Gastroesophageal sphincter (tissue), 4 donors: Measurements from ENCODE around the gene TBC1D9. TPM values are rescaled to one million over a fixed set of nuclear protein-coding genes. Genes with fewer than 3 reads are reported as not detected.

Experiments used
- ATAC-seq: fragments of 150-250 bp; one replicate; pipeline ENCODE4 v1.9.1; 2016; ENCODE audit warnings: mild to moderate bottlenecking, moderate library complexity
- H3K27ac ChIP-seq, 4 donors: fragments of 200-600 bp; sonication (generic) in 3 of 4; 1 replicate in 3 of 4; 2 replicates in 1 of 4; pipeline ENCODE4 v1.5.1; 2016 to 2019
- H3K27me3 ChIP-seq: fragments of 200-600 bp; sonication (generic); one replicate; pipeline ENCODE4 v1.5.1; 2019
- H3K36me3 ChIP-seq, 2 donors: fragments of 200-600 bp; sonication (generic); one replicate each; pipeline ENCODE4 v1.5.1; 2019; ENCODE audit warnings: control low read depth in 1 of 2
- H3K4me1 ChIP-seq, 3 donors: fragments of 200-600 bp; sonication (generic); 1 replicate in 2 of 3; 2 replicates in 1 of 3; pipeline ENCODE4 v1.5.1; 2016 to 2019; ENCODE audit warnings: control low read depth in 2 of 3
- H3K4me3 ChIP-seq, 2 donors: fragments of 200-600 bp; sonication (generic); one replicate each; pipeline ENCODE4 v1.5.1; 2019; ENCODE audit warnings: mild to moderate bottlenecking in 1 of 2, moderate library complexity in 1 of 2
- H3K9me3 ChIP-seq, 3 donors: fragments of 200-600 bp; sonication (generic); one replicate each; pipeline ENCODE4 v1.5.1; 2017 to 2019; ENCODE audit warnings: control low read depth in 2 of 3
- EP300 ChIP-seq: sonication (generic); formaldehyde crosslinking; IDR thresholded peaks from one replicate; pipeline ENCODE4 v1.6.1; 2017; ENCODE audit warnings: antibody characterized with exemption, mild to moderate bottlenecking
- POLR2A ChIP-seq, 2 donors: fragments of 450-650 bp; IDR thresholded peaks; one replicate each; pipeline ENCODE4 v1.6.1; 2017; ENCODE audit warnings: antibody characterized with exemption in 2 of 2, mild to moderate bottlenecking in 2 of 2, moderate library complexity in 1 of 2
- POLR2AphosphoS5 ChIP-seq: sonication (generic); formaldehyde crosslinking; IDR thresholded peaks from one replicate; pipeline ENCODE4 v1.6.1; 2017; ENCODE audit warnings: antibody characterized with exemption
- WGBS, 2 donors: methylation state at CpG; one replicate each; pipeline ENCODE4 v1.1.5; 2018; ENCODE audit warnings: low coverage in 1 of 2; 5-methylcytosine and 5-hydroxymethylcytosine counted together
- total RNA-seq, 4 donors: library from RNA; depleted of rRNA; stranded (reverse); fragments of >200 nt; gene quantifications; one replicate each; pipeline ENCODE4 v1.1.0, GENCODE V29; 2016
- TF ChIP-seq, protein P1 (sequence below), 4 experiments: fragments of 200-600 bp in 2 of 4; fragments of 450-650 bp in 2 of 4; sonication (generic) in 1 of 4; IDR thresholded peaks; one replicate each; pipeline ENCODE4 v1.5.1; 2017 to 2019; ENCODE audit warnings: antibody characterized with exemption in 4 of 4, mild to moderate bottlenecking in 2 of 4, moderate library complexity in 2 of 4

The TBC1D9 gene
- total RNA-seq, 4 donors from 2014 or later = 10.9 to 23.8 (median 16.6) TPM

DNA sequence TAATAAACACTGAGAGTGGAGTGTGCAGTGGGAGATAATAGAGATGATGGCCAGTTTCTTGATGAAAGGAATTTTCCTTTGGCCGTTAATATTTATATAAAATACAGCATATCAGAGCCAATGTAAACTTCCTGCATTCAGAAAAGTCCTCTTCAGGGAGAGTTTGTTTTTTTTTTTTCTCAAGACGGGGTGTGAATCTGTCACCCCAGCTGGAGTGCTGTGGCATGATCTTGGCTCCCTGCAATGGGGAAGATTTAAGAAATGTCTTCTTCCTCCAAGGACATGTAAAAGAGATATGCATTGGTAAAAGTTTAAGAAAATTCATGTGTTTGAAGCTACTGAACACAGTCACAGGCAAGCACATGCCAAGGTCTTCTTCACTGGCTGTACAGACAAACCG lies 25.4 kb upstream of the TBC1D9 start:
- H3K27ac ChIP-seq = no peak overlapping the region
- no peaks in the 10 kb centered on the region for H3K9me3 ChIP-seq
- no peaks in the 10 kb centered on the region for H3K36me3 ChIP-seq
- H3K27me3 ChIP-seq = no peaks in the 10 kb centered on the region
- 22 to 26% methylated on average over 3 of the region's 3 CpGs for WGBS, 2 donors
- no peak for TF ChIP-seq POLR2AphosphoS5
- no peak for TF ChIP-seq EP300
- TF ChIP-seq POLR2A (IDR thresholded peaks at IDR 0.05) = no peak
- TF ChIP-seq, protein P1, sequence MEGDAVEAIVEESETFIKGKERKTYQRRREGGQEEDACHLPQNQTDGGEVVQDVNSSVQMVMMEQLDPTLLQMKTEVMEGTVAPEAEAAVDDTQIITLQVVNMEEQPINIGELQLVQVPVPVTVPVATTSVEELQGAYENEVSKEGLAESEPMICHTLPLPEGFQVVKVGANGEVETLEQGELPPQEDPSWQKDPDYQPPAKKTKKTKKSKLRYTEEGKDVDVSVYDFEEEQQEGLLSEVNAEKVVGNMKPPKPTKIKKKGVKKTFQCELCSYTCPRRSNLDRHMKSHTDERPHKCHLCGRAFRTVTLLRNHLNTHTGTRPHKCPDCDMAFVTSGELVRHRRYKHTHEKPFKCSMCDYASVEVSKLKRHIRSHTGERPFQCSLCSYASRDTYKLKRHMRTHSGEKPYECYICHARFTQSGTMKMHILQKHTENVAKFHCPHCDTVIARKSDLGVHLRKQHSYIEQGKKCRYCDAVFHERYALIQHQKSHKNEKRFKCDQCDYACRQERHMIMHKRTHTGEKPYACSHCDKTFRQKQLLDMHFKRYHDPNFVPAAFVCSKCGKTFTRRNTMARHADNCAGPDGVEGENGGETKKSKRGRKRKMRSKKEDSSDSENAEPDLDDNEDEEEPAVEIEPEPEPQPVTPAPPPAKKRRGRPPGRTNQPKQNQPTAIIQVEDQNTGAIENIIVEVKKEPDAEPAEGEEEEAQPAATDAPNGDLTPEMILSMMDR (IDR thresholded peaks at IDR 0.05) = no peak
- no peak overlapping the region for H3K4me3 ChIP-seq
- peaks cover 0 to 8% (median 0%) of the 10 kb centered on the region in 3 donors for H3K4me1 ChIP-seq
- no peak for ATAC-seq

DNA sequence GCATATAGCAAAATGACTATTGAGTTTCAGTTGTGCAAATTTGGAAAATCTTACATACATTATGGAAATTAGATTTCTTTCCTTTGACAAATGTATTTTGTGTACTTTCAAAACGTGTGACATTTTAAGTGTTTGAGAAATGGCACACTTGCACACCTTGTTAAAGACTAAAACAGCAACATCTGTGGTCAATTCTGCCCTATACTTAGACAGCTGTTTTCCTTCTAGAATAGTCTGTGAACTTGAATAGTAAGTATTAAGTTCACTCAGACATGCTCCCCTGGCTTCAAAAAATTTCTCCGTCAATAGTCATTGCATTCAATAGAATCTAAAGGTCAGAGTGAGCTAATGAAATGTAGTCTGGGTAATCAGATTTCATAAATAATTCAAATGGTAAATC lies 21.7 kb upstream of the TBC1D9 start:
- H3K4me1 ChIP-seq = peaks cover 0 to 8% (median 0%) of the 10 kb centered on the region in 3 donors
- no peak overlapping the region for H3K4me3 ChIP-seq
- ATAC-seq = no peak
- TF ChIP-seq, protein P1 (IDR thresholded peaks at IDR 0.05) = no peak
- TF ChIP-seq POLR2AphosphoS5 (no peak), POLR2A (IDR thresholded peaks at IDR 0.05) (no peak), EP300 (no peak)
- H3K9me3 ChIP-seq = no peaks in the 10 kb centered on the region
- H3K36me3 ChIP-seq = no peaks in the 10 kb centered on the region
- no peaks in the 10 kb centered on the region for H3K27me3 ChIP-seq
- 60 to 72% methylated on average over 2 of the region's 2 CpGs for WGBS, 2 donors
- H3K27ac ChIP-seq = no peak overlapping the region

DNA sequence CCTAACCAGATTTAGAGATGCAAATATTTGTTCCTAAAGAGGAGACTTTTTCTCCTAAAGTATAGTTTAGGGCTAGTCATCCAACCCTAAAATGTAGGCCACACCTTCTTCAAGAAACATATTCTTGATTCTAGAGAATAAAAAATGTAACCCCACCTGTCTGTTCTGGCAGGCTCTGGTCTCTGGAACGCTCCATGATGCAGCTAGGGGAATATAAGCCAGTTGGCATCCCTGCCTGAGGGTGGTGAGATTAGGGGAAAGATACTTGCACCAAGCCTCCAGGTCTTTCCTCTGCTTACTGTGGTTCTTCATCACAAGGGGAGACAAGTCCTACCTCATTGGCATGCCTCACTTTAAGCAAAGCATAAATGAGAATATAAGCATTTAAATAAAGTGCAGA lies 21.2 kb upstream of the TBC1D9 start:
- Histone ChIP-seq H3K27ac (no peak overlapping the region), H3K4me1 (peaks cover 0 to 8% (median 0%) of the 10 kb centered on the region in 3 donors), H3K9me3 (no peaks in the 10 kb centered on the region), H3K27me3 (no peaks in the 10 kb centered on the region), H3K4me3 (no peak overlapping the region), H3K36me3 (no peaks in the 10 kb centered on the region)
- ATAC-seq = no peak
- 67% methylated on average over 1 of the region's 1 CpG; no CpG with 5 or more reads in 1 of the 2 donors for WGBS, 2 donors
- TF ChIP-seq, protein P1 (IDR thresholded peaks at IDR 0.05) = no peak
- no peak for TF ChIP-seq POLR2AphosphoS5
- no peak for TF ChIP-seq POLR2A (IDR thresholded peaks at IDR 0.05)
- TF ChIP-seq EP300 = no peak

DNA sequence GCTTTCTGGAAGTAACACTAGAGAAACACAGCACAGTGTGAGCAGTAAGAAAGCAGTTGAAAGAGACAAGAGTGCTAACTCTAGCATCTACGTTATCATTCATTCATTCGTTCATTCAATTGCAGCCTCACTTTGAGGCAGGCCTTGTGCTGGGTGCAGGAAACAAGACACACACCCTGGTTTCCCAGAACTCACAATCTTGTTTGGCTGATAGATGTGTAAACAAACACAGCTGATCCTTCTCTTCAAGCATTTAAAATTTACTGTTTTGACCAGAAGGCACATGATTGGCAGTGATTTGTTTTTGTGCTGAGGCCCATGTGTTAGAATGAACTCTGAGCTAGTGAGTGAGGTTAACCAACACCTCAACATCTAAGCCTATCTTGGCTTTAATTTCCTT lies 20.4 kb upstream of the TBC1D9 start:
- Histone ChIP-seq H3K27ac (no peak overlapping the region), H3K36me3 (no peaks in the 10 kb centered on the region), H3K9me3 (no peaks in the 10 kb centered on the region), H3K27me3 (no peaks in the 10 kb centered on the region), H3K4me1 (peaks cover 0 to 3% (median 0%) of the 10 kb centered on the region in 3 donors), H3K4me3 (no peak overlapping the region)
- TF ChIP-seq POLR2A (IDR thresholded peaks at IDR 0.05) = no peak
- TF ChIP-seq, protein P1 (IDR thresholded peaks at IDR 0.05) = no peak
- TF ChIP-seq EP300 = no peak
- TF ChIP-seq POLR2AphosphoS5 = no peak
- 65 to 82% methylated on average over 2 of the region's 2 CpGs for WGBS, 2 donors
- no peak for ATAC-seq

DNA sequence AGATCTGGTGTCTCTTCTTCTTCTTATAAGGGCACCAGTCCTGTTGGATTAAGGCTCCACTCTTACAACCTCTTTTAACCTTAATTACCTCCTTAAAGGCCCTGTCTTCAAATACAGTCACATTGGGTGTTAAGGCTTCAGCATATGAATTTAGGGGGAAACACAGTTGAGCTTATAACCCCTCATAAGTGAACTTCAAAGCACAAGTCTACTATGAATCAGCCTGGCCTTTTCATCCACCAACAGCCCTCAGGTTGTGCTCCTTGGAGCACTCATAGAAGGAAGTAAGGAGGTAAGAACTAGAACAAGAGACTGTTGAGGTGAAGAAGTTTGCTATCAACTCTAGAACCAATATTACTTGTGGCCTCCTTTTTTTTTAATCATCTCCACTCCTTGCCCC lies 18.8 kb upstream of the TBC1D9 start:
- Histone ChIP-seq H3K9me3 (no peaks in the 10 kb centered on the region), H3K4me1 (no peaks in the 10 kb centered on the region), H3K4me3 (no peak overlapping the region), H3K27ac (no peak overlapping the region), H3K36me3 (no peaks in the 10 kb centered on the region), H3K27me3 (no peaks in the 10 kb centered on the region)
- ATAC-seq = no peak
- TF ChIP-seq, protein P1 (IDR thresholded peaks at IDR 0.05) = no peak
- TF ChIP-seq POLR2AphosphoS5 (no peak), POLR2A (IDR thresholded peaks at IDR 0.05) (no peak), EP300 (no peak)
